ENCODE data around the gene MPC2. TPM values are rescaled to one million over a fixed set of nuclear protein-coding genes. Genes with fewer than 3 reads are reported as not detected.
"Not testable (repeated sequence)": the region's sequence is repeated elsewhere in the genome, so short reads cannot be mapped to it uniquely, and the experiment has no call there.

MPC2 gene
- total RNA-seq, 4 donors from 2014 or later = 88.2 to 140 (median 100.0) TPM

DNA sequence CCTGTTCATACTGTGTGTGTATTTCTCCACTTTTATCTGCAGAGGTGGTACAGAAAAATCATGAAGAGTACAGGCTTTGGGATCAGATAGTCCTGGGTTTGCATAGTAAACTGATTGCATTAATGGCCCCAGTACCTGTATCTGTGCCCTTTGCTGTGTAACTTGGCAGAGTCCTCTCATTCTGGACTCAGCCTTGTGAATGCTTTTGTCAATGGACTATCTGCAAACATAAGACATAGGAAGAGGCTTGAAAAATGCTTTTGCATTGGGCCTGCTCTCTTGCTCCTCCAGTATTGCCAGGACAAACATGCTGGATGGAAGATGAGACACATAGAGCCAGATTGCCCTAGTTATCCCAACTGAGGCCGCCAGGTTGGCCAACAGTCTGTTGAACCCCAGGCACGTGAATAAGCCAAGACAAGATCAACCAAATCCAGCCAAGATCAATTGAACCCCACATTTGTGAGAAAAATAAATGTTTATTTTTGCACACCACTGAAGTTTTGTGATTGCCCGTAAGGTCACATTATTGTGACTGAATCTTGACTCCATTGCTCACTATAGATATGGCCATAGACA, 60.2 kb downstream of the MPC2 start:
- Histone ChIP-seq H3K27me3 (no peaks in the 10 kb centered on the region), H3K4me3 (no peak overlapping the region), H3K27ac (no peak overlapping the region), H3K9me3 (no peaks in the 10 kb centered on the region), H3K36me3 (no peaks in the 10 kb centered on the region), H3K4me1 (no peaks in the 10 kb centered on the region)
- TF ChIP-seq, protein P1, sequence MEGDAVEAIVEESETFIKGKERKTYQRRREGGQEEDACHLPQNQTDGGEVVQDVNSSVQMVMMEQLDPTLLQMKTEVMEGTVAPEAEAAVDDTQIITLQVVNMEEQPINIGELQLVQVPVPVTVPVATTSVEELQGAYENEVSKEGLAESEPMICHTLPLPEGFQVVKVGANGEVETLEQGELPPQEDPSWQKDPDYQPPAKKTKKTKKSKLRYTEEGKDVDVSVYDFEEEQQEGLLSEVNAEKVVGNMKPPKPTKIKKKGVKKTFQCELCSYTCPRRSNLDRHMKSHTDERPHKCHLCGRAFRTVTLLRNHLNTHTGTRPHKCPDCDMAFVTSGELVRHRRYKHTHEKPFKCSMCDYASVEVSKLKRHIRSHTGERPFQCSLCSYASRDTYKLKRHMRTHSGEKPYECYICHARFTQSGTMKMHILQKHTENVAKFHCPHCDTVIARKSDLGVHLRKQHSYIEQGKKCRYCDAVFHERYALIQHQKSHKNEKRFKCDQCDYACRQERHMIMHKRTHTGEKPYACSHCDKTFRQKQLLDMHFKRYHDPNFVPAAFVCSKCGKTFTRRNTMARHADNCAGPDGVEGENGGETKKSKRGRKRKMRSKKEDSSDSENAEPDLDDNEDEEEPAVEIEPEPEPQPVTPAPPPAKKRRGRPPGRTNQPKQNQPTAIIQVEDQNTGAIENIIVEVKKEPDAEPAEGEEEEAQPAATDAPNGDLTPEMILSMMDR (IDR thresholded peaks at IDR 0.05 in 4 of 5, conservative IDR thresholded peaks at IDR 0.05 in 1 of 5) = no peak
- no peak for TF ChIP-seq POLR2A (IDR thresholded peaks at IDR 0.05)
- DNase-seq (no peak), ATAC-seq (no peak)
- in situ Hi-C loops (cut with MboI; ENCODE audit: low sequenced_read_pairs in 4 of 4) (no loop called here), intact Hi-C loops (cut with DNase I; ENCODE audit: low total_unique reads) (no loop called here)

DNA sequence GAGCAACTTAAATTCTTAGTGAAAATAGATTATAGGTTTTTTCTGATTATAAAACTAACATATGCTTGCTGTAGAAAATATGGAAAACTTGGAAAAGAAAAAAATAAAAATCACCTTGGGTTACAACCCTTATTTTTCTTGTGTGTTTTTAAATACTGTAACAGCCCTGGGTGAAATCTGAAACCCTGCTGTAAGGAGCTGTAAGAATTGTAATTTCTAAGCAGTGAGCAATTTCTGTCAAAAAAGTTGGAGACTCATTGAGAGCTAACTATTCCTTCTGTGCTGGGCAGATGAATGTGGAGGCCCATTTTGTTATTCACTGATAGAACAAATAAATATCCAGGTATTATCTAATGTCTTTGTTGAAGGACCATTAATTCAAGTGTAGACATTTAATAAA, 65.5 kb downstream of the MPC2 start:
- TF ChIP-seq, protein P1 (IDR thresholded peaks at IDR 0.05 in 4 of 5, conservative IDR thresholded peaks at IDR 0.05 in 1 of 5) = no peak
- no peak for TF ChIP-seq POLR2A (IDR thresholded peaks at IDR 0.05)
- intact Hi-C loops (cut with DNase I; ENCODE audit: low total_unique reads) (no loop called here), in situ Hi-C loops (cut with MboI; ENCODE audit: low sequenced_read_pairs in 4 of 4) (no loop called here)
- Histone ChIP-seq H3K9me3 (no peaks in the 10 kb centered on the region), H3K36me3 (no peaks in the 10 kb centered on the region), H3K27ac (no peak overlapping the region), H3K4me3 (no peak overlapping the region), H3K27me3 (no peaks in the 10 kb centered on the region), H3K4me1 (no peaks in the 10 kb centered on the region)
- ATAC-seq (no peak), DNase-seq (no peak)

DNA sequence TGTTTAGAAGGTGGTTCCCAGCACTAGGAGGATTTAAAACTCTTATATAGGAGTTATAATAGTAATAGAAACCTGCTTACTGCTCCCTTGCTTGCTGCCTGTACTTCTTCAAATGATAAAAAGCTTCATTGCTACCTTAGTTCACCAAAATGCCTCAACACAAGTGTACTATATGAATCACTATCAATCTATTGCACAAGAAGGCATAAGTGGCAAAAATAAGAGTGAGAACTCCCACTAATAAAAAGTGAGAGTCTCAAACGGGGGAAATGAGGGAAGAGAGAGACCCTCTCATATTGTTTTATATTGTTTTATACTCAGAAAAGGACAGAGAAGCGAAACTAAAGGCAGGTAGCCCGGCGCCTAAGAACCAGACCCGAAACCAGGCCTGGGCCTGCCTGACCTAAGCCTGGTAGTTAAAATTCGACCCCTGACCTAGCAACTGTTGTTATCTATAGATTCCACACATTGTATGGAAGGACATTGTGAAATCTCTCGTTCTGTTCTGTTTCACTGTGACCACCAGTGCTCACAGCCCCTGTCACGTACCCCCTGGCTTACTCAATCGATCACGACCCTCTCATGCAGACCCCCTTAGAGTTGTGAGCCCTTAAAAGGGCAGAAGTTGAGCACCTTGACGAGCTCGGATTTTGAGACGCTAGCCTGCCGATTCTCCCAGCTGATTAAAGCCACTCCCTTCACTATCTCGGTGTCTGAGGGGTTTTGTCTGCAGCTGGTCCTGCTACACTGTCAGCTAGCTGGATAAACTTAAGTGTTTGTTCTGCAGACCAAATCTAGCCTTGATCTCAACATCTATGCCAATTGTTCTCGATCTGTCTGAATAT, 67.5 kb downstream of the MPC2 start:
- H3K36me3 ChIP-seq; H3K4me1 ChIP-seq; ATAC-seq; intact Hi-C loops (cut with DNase I; ENCODE audit: low total_unique reads); DNase-seq; in situ Hi-C loops (cut with MboI; ENCODE audit: low sequenced_read_pairs in 4 of 4); H3K4me3 ChIP-seq; H3K27me3 ChIP-seq; H3K27ac ChIP-seq; H3K9me3 ChIP-seq: not testable (repeated sequence)

DNA sequence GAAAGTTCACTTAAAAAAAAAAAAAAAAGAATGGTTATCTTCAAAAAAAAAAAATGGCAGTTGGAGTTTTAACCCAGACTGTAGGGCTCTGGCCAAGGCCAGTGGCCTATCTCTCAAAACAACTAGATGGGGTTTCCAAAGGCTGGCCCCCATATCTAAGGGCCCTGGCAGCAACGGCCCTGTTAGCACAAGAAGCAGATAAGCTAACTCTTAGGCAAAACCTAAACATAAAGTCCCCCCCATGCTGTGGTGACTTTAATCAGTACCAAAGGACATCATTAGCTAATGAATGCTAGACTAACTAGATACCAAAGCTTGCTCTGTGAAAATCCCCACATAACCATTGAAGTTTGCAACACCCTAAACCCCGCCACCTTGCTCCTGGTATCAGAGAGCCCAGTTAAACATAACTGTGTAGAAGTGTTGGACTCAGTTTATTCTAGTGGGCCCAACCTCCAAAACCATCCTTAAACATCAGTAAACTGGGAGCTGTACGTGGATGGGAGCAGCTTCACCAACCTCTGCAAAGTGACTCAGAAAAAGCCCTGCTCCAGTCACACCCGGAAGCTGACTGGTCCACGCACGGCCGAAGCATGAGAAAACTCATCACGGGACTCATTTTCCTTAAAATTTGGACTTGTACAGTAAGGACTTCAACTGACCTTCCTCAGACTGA, 70.0 kb downstream of the MPC2 start:
- H3K27me3 ChIP-seq; in situ Hi-C loops (cut with MboI; ENCODE audit: low sequenced_read_pairs in 4 of 4): not testable (repeated sequence)

More for the DNA sequence above, 70.0 kb downstream of the MPC2 start:
- H3K27ac ChIP-seq; H3K9me3 ChIP-seq; ATAC-seq; DNase-seq; H3K36me3 ChIP-seq; H3K4me3 ChIP-seq; intact Hi-C loops (cut with DNase I; ENCODE audit: low total_unique reads); H3K4me1 ChIP-seq: not testable (repeated sequence)

Other genes starting within 250 kb of the MPC2 start
- gene MPZL1, start 215.1 kb downstream of the MPC2 start, total RNA-seq = 10 to 100 TPM in 3 of 4 donors, 1 to 10 TPM in 1; 9.2 to 15.7 (median 11.7) TPM
- gene ADCY10, start 22.9 kb downstream of the MPC2 start, total RNA-seq = 1 to 10 TPM in 1 of 4 donors, under 1 TPM in 1, not detected in 2; 0.07 to 1.2 TPM
- 100 to 1,000 TPM; 365 to 466 (median 389) TPM for gene DCAF6, start 389 bp downstream of the MPC2 start, total RNA-seq
- 1 to 10 TPM in 1 of 4 donors, under 1 TPM in 3; 0.31 to 1.0 (median 0.86) TPM for gene GPR161, start 199.9 kb upstream of the MPC2 start, total RNA-seq
- 10 to 100 TPM; 23.2 to 35.1 (median 27.1) TPM for gene TIPRL, start 241.9 kb upstream of the MPC2 start, total RNA-seq

All from gastrocnemius medialis (tissue), 4 donors.